Right forelimb (tissue), 1 donor: ENCODE results near the gene EHD2.
A peak's percentile ranks its signal among the peaks of the same experiment; 100 is the strongest.
"Not testable (repeated sequence)": the region's sequence is repeated elsewhere in the genome, so short reads cannot be mapped to it uniquely, and the experiment has no call there.

Source experiments
- DNase-seq: peaks from one replicate; pipeline ENCODE4 v3.0.0-alpha.2; 2018

The EHD2 gene

GRCh38 chr19:47718415-47719046 is 5.3 kb downstream of the EHD2 start:
- not testable (repeated sequence) for DNase-seq

- DNase-seq = peak; percentile 97
Measured at GRCh38 chr19:47719047-47719859, 6.0 kb downstream of the EHD2 start.

- DNase-seq = no peak
Measured at GRCh38 chr19:47720669-47721422, 7.6 kb downstream of the EHD2 start.

GRCh38 chr19:47723581-47723940 is 10.3 kb downstream of the EHD2 start:
- no peak for DNase-seq

GRCh38 chr19:47725759-47726401 is 12.7 kb downstream of the EHD2 start:
- no peak for DNase-seq

- DNase-seq = no peak
Measured at GRCh38 chr19:47726467-47726866, 13.2 kb downstream of the EHD2 start.

- DNase-seq = not testable (repeated sequence)
Measured at GRCh38 chr19:47728295-47728694, 15.1 kb downstream of the EHD2 start.

GRCh38 chr19:47729468-47729798 is 16.2 kb downstream of the EHD2 start:
- DNase-seq = peak; percentile 73

- no peak for DNase-seq
Measured at GRCh38 chr19:47729799-47730520, 16.7 kb downstream of the EHD2 start.

GRCh38 chr19:47730521-47730889 is 17.3 kb downstream of the EHD2 start:
- no peak for DNase-seq

- DNase-seq = no peak
Measured at GRCh38 chr19:47730910-47731309, 17.7 kb downstream of the EHD2 start.

- no peak for DNase-seq
Measured at GRCh38 chr19:47735131-47735530, 21.9 kb downstream of the EHD2 start.

- no peak for DNase-seq
Measured at GRCh38 chr19:47740866-47741519, 27.8 kb downstream of the EHD2 start.

- DNase-seq = no peak
Measured at GRCh38 chr19:47741544-47742140, 28.4 kb downstream of the EHD2 start.

- DNase-seq = no peak
Measured at GRCh38 chr19:47742634-47743033, 29.4 kb downstream of the EHD2 start.

GRCh38 chr19:47745010-47745901 is 32.0 kb downstream of the EHD2 start, which contains the start of gene NOP53:
Gene NOP53 (plus strand): TSS chr19:47745546. CDS start chr19:47745560, 14 bp downstream.
- peak; percentile 99 for DNase-seq

GRCh38 chr19:47746129-47746528 is 32.9 kb downstream of the EHD2 start:
- DNase-seq = not testable (repeated sequence)

- no peak for DNase-seq
Measured at GRCh38 chr19:47749326-47749725, 36.1 kb downstream of the EHD2 start.

- no peak for DNase-seq
Measured at GRCh38 chr19:47750752-47751151, 37.5 kb downstream of the EHD2 start.

GRCh38 chr19:47752440-47753211 is 39.4 kb downstream of the EHD2 start:
- DNase-seq = no peak
